HepG2 (cell line): ENCODE measurements around the gene VDAC2. TPM values are rescaled to one million over a fixed set of nuclear protein-coding genes. Genes with fewer than 3 reads are reported as not detected.

Source experiments
- HIVEP1 ChIP-seq: sonication (generic); formaldehyde crosslinking; IDR thresholded peaks from 2 replicates; pipeline ENCODE4 v1.4.0; 2020; ENCODE audit warnings: mild to moderate bottlenecking, missing genetic modification reagents
- MLX ChIP-seq: IDR thresholded peaks from 2 replicates; pipeline ENCODE4 v1.6.1; 2016
- POLR2G ChIP-seq: fragments of 200-400 bp; formaldehyde crosslinking; IDR thresholded peaks from 2 replicates; pipeline ENCODE4 v1.6.1; 2018; ENCODE audit warnings: mild to moderate bottlenecking, low read depth, low read length, moderate library complexity
- TOPORS ChIP-seq: sonication (generic); formaldehyde crosslinking; IDR thresholded peaks from 2 replicates; pipeline ENCODE4 v1.8.0; 2023; ENCODE audit warnings: mild to moderate bottlenecking, missing genetic modification reagents
- polyA plus RNA-seq, 8 experiments: library from polyadenylated mRNA; depleted of rRNA in 3 of 8; stranded (reverse) in 7 of 8; unstranded in 1 of 8; fragments of >200 nt; fragmentation: Illumina TruSeq in 4 of 8; extraction: Trizol in 4 of 8; gene quantifications; 2 replicates each; pipeline versions ENCODE4 v1.2.1 to v1.2.3, GENCODE V29; 2011 to 2016; ENCODE audit warnings: low read depth in 4 of 8, missing spikeins in 1 of 8, mixed read lengths in 1 of 8; ENCODE audit not compliant: insufficient read depth in 1 of 8
- total RNA-seq, 5 experiments: library from RNA; depleted of rRNA; stranded (reverse); fragments of >200 nt; fragmentation: Illumina TruSeq; extraction: Trizol; gene quantifications; 2 replicates each; pipeline ENCODE4 v1.2.3, GENCODE V29; 2016; ENCODE audit warnings: low read depth in 1 of 5
- TF ChIP-seq, protein P1 (sequence below): sonication (generic); formaldehyde crosslinking; IDR thresholded peaks from 2 replicates; pipeline ENCODE4 v1.4.0; 2020; ENCODE audit warnings: mild to moderate bottlenecking, missing genetic modification reagents
- TF ChIP-seq, protein P2 (sequence below): sonication (generic); formaldehyde crosslinking; IDR thresholded peaks from 2 replicates; pipeline ENCODE4 v1.4.0; 2020; ENCODE audit warnings: low read depth, mild to moderate bottlenecking, missing genetic modification reagents
- TF ChIP-seq, protein P3 (sequence below), 2 experiments: sonication (generic) in 1 of 2; formaldehyde crosslinking in 1 of 2; IDR thresholded peaks; 2 replicates each; pipeline versions ENCODE4 v1.4.0 to v1.6.1; 2016 to 2020; ENCODE audit warnings: borderline replicate concordance in 1 of 2, low read depth in 1 of 2, mild to moderate bottlenecking in 1 of 2, missing genetic modification reagents in 1 of 2
- TF ChIP-seq, protein P4 (sequence below): sonication (generic); formaldehyde crosslinking; IDR thresholded peaks from 2 replicates; pipeline ENCODE4 v1.4.0; 2020; ENCODE audit warnings: missing genetic modification reagents

Gene VDAC2
- total and polyA plus RNA-seq, 2 of the 13 experiments (the other 11 are each of a cell fraction or from before 2014, with no cell fraction given), result 67.9 to 222 TPM

DNA sequence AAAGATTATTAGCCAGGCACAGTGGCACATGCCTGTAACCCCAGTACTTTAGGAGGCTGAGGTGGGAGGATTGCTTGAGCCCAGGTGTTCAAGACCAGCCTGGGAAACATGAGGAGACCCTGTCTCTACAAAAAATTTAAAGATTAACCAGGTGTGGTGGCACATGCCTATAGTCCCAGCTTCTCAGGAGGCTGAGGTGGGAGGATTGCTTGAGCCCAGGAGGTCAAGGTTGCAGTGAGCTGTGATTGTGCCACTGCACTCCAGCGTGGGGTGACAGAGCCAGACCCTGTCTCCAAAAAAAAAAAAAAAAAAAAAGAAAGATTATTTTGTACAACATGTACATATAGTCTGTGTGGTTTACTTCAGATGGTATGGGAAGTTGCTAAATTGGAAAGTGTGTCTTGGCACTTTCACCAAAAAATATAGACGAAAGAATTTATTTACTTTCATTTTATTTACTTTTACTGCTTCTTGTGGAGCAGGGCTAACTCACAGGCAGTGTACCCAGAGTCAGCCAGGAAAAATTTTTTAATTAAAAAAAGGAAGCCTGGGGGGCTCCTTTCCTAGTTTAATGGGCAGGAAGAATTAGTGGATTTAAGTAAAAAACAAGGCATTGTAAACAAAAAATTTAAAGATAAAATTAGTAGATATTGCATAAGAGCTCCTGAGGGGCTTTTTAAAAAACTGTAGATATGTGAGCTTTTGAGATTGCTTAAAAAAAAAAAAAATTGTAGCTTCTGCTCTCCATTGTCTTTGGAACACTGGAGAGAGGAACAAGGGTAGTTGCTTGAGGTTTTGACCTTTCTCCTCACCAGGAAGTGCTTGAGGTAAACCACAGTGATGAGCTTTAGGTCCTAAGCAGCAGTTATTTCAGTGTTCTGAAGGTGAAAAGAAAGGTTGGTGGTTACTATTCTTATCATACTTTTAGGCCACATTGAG lies 44.6 kb upstream of the VDAC2 start (continued):
- TF ChIP-seq, protein P1, sequence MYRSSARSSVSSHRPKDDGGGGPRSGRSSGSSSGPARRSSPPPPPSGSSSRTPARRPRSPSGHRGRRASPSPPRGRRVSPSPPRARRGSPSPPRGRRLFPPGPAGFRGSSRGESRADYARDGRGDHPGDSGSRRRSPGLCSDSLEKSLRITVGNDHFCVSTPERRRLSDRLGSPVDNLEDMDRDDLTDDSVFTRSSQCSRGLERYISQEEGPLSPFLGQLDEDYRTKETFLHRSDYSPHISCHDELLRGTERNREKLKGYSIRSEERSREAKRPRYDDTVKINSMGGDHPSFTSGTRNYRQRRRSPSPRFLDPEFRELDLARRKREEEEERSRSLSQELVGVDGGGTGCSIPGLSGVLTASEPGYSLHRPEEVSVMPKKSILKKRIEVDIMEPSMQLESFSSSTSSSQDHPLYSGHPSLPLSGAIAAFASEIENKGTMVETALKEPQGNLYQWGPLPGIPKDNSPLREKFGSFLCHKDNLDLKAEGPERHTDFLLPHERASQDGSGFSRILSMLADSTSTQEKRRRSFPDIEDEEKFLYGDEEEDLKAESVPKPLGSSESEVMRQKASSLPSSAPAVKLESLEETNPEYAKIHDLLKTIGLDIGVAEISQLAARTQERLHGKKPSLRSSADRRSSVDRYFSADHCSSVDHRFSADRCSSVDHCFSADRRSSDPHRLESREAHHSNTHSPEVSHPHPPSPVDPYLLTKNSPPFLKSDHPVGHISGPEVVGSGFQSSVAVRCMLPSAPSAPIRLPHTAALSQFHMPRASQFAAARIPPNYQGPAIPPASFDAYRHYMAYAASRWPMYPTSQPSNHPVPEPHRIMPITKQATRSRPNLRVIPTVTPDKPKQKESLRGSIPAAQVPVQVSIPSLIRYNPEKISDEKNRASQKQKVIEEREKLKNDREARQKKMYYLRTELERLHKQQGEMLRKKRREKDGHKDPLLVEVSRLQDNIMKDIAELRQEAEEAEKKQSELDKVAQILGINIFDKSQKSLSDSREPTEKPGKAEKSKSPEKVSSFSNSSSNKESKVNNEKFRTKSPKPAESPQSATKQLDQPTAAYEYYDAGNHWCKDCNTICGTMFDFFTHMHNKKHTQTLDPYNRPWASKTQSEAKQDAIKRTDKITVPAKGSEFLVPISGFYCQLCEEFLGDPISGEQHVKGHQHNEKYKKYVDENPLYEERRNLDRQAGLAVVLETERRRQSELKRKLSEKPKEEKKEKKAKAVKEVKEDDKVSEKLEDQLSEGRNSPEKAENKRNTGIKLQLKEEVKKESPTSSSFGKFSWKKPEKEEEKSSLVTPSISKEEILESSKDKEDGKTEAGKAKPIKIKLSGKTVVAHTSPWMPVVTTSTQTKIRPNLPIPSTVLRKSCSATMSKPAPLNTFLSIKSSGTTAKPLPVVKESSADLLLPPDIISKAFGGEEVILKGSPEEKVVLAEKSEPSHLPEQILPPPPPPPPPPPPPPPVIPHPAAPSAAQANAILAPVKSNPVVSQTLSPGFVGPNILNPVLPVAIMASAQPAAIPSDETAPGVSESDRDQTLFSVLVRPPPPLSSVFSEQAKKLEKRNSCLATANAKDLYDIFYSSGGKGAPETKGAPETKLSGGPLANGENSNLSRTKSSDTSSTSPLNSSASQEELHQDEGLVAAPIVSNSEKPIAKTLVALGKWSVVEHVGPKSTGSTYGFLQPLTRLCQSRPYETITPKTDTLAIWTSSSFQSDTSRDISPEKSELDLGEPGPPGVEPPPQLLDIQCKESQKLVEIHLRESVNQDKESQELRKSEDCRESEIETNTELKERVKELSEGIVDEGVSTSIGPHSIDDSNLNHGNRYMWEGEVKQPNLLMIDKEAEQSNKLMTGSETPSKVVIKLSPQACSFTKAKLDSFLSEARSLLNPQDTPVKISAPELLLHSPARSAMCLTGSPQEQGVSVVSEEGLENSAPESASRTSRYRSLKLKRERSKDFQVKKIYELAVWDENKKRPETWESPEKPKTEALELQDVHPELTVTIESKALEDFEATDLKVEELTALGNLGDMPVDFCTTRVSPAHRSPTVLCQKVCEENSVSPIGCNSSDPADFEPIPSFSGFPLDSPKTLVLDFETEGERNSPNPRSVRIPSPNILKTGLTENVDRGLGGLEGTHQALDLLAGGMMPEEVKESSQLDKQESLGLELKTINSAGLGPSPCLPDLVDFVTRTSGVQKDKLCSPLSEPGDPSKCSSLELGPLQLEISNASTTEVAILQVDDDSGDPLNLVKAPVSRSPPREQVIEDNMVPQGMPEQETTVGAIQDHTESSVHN (CRISPR knock-in tag), result no peak
- no peak for TF ChIP-seq TOPORS
- TF ChIP-seq MLX, result no peak
- TF ChIP-seq, protein P2, sequence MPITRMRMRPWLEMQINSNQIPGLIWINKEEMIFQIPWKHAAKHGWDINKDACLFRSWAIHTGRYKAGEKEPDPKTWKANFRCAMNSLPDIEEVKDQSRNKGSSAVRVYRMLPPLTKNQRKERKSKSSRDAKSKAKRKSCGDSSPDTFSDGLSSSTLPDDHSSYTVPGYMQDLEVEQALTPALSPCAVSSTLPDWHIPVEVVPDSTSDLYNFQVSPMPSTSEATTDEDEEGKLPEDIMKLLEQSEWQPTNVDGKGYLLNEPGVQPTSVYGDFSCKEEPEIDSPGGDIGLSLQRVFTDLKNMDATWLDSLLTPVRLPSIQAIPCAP (CRISPR knock-in tag), result no peak
- TF ChIP-seq HIVEP1, result no peak
- TF ChIP-seq POLR2G, result no peak
- TF ChIP-seq, protein P3, sequence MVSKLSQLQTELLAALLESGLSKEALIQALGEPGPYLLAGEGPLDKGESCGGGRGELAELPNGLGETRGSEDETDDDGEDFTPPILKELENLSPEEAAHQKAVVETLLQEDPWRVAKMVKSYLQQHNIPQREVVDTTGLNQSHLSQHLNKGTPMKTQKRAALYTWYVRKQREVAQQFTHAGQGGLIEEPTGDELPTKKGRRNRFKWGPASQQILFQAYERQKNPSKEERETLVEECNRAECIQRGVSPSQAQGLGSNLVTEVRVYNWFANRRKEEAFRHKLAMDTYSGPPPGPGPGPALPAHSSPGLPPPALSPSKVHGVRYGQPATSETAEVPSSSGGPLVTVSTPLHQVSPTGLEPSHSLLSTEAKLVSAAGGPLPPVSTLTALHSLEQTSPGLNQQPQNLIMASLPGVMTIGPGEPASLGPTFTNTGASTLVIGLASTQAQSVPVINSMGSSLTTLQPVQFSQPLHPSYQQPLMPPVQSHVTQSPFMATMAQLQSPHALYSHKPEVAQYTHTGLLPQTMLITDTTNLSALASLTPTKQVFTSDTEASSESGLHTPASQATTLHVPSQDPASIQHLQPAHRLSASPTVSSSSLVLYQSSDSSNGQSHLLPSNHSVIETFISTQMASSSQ (IDR thresholded peaks at IDR 0.05; ENCODE audit: low read depth), result no peak
- TF ChIP-seq, protein P3 (CRISPR knock-in tag; IDR thresholded peaks at IDR 0.05; ENCODE audit: borderline replicate concordance), result peak; percentile 37; the same call in 1 of the 2 replicates
- TF ChIP-seq, protein P4, sequence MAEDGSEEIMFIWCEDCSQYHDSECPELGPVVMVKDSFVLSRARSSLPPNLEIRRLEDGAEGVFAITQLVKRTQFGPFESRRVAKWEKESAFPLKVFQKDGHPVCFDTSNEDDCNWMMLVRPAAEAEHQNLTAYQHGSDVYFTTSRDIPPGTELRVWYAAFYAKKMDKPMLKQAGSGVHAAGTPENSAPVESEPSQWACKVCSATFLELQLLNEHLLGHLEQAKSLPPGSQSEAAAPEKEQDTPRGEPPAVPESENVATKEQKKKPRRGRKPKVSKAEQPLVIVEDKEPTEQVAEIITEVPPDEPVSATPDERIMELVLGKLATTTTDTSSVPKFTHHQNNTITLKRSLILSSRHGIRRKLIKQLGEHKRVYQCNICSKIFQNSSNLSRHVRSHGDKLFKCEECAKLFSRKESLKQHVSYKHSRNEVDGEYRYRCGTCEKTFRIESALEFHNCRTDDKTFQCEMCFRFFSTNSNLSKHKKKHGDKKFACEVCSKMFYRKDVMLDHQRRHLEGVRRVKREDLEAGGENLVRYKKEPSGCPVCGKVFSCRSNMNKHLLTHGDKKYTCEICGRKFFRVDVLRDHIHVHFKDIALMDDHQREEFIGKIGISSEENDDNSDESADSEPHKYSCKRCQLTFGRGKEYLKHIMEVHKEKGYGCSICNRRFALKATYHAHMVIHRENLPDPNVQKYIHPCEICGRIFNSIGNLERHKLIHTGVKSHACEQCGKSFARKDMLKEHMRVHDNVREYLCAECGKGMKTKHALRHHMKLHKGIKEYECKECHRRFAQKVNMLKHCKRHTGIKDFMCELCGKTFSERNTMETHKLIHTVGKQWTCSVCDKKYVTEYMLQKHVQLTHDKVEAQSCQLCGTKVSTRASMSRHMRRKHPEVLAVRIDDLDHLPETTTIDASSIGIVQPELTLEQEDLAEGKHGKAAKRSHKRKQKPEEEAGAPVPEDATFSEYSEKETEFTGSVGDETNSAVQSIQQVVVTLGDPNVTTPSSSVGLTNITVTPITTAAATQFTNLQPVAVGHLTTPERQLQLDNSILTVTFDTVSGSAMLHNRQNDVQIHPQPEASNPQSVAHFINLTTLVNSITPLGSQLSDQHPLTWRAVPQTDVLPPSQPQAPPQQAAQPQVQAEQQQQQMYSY (CRISPR knock-in tag), result no peak
